Kidney (tissue), 14 donors: ENCODE data around the gene HOXB3. TPM values are rescaled to one million over a fixed set of nuclear protein-coding genes. Genes with fewer than 3 reads are reported as not detected.

Source experiments
- DNase-seq, 5 donors: peaks; one replicate each; pipeline ENCODE4 v3.0.0-alpha.2; 2013 to 2020
- FAIRE-seq: peaks from 2 replicates; lab custom pipeline; 2012; peaks lifted over from hg19 to GRCh38; lab: Jason Lieb, UNC
- H3K27ac ChIP-seq, 2 donors: one replicate each; pipeline ENCODE4 v1.7.0; 2013; ENCODE audit warnings: low read depth in 2 of 2, low read length in 2 of 2, inconsistent platforms in 1 of 2
- H3K27me3 ChIP-seq: one replicate; pipeline ENCODE4 v1.7.1; 2013; ENCODE audit warnings: low read length, inconsistent platforms; ENCODE audit not compliant: control insufficient read depth, insufficient read depth
- H3K36me3 ChIP-seq, 3 donors: one replicate each; pipeline versions ENCODE4 v1.7.0 to v1.7.1; 2013; ENCODE audit warnings: low read length in 3 of 3, control low read depth in 1 of 3, inconsistent platforms in 1 of 3; ENCODE audit not compliant: insufficient read depth in 3 of 3, control insufficient read depth in 2 of 3
- H3K4me1 ChIP-seq, 3 donors: one replicate each; pipeline versions ENCODE4 v1.7.0 to v1.7.1; 2013; ENCODE audit warnings: low read length in 3 of 3, inconsistent platforms in 1 of 3, low read depth in 1 of 3; ENCODE audit not compliant: control insufficient read depth in 2 of 3, insufficient read depth in 2 of 3
- H3K4me3 ChIP-seq, 3 donors: one replicate each; pipeline versions ENCODE4 v1.7.0 to v1.8.1; 2013; ENCODE audit warnings: low read length in 3 of 3, control low read depth in 1 of 3, inconsistent platforms in 1 of 3
- H3K9ac ChIP-seq, 3 donors: one replicate each; pipeline versions ENCODE4 v1.7.0 to v1.7.1; 2013; ENCODE audit warnings: low read length in 3 of 3, control low read depth in 1 of 3, inconsistent platforms in 1 of 3
- H3K9me3 ChIP-seq, 3 donors: one replicate each; pipeline versions ENCODE4 v1.7.0 to v1.7.1; 2013; ENCODE audit warnings: low read length in 3 of 3, control low read depth in 1 of 3, inconsistent platforms in 1 of 3; ENCODE audit not compliant: control insufficient read depth in 2 of 3, insufficient read depth in 1 of 3
- intact Hi-C: fragments of 100-400 bp; cut with DNase I; formaldehyde crosslinking; loops from one replicate; pipeline ENCODE4 v1.11.1; 2022
- polyA plus RNA-seq: library from polyadenylated mRNA; stranded (reverse); fragments of 350-450 nt; fragmentation: Illumina TruSeq; extraction: RNeasy Lipid Tissue Mini Kit (QIAGEN cat#74804); gene quantifications from one replicate; pipeline ENCODE4 v1.2.3, GENCODE V29; 2014; ENCODE audit warnings: low read depth, low replicate concordance; ENCODE audit not compliant: insufficient read depth
- total RNA-seq: library from RNA; stranded (reverse); fragmentation: NEBNext Ultra II Directional; extraction: Animal tissue kit (Norgen Biotek cat#: 25700); gene quantifications from one replicate; pipeline ENCODE4 v1.2.1, GENCODE V29; 2021
- TF ChIP-seq, protein P1 (sequence below): IDR thresholded peaks from 3 replicates; pipeline ENCODE4 v1.5.1; 2012; ENCODE audit warnings: mild to moderate bottlenecking, moderate library complexity, borderline replicate concordance; ENCODE audit not compliant: insufficient read depth; ENCODE audit errors: extremely low read depth
- donor health status: control.
- donor health status: control.
- donor health status: control.
- donor health status: control.
- donor health status: control.
- donor health status: DM: yes; HTN: yes; CAD: no.
- donor health status: Normal renal cell carcinoma (clear cell type).

The HOXB3 gene
- total and polyA plus RNA-seq, 2 donors from 2014 or later, result 12.1 to 99.0 TPM

GRCh38 chr17:48596000-48596734, 6.1 kb upstream of the HOXB3 start:
- H3K27ac ChIP-seq, result peak overlapping the region; percentile 90 to 91
- peak overlapping the region; percentile 62 to 72 (median 67) for H3K9ac ChIP-seq
- peak overlapping the region; percentile 49 to 70 (median 69) for H3K4me3 ChIP-seq
- no peaks in the 10 kb centered on the region for H3K9me3 ChIP-seq
- peaks cover 0 to 12% (median 11%) of the 10 kb centered on the region in 3 donors for H3K4me1 ChIP-seq
- intact Hi-C loops, result loop anchor here (10.0 kb wide), 1 partner anchor 261 kb away; no protein-coding TSS in a partner anchor
- FAIRE-seq, result no peak
- peak in 2 of 5 donors; percentile 67 to 71 for DNase-seq
- TF ChIP-seq, protein P1, sequence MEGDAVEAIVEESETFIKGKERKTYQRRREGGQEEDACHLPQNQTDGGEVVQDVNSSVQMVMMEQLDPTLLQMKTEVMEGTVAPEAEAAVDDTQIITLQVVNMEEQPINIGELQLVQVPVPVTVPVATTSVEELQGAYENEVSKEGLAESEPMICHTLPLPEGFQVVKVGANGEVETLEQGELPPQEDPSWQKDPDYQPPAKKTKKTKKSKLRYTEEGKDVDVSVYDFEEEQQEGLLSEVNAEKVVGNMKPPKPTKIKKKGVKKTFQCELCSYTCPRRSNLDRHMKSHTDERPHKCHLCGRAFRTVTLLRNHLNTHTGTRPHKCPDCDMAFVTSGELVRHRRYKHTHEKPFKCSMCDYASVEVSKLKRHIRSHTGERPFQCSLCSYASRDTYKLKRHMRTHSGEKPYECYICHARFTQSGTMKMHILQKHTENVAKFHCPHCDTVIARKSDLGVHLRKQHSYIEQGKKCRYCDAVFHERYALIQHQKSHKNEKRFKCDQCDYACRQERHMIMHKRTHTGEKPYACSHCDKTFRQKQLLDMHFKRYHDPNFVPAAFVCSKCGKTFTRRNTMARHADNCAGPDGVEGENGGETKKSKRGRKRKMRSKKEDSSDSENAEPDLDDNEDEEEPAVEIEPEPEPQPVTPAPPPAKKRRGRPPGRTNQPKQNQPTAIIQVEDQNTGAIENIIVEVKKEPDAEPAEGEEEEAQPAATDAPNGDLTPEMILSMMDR, result no peak
- no peaks in the 10 kb centered on the region for H3K27me3 ChIP-seq
- H3K36me3 ChIP-seq, result peaks cover 0 to 12% (median 3%) of the 10 kb centered on the region in 3 donors

DNA sequence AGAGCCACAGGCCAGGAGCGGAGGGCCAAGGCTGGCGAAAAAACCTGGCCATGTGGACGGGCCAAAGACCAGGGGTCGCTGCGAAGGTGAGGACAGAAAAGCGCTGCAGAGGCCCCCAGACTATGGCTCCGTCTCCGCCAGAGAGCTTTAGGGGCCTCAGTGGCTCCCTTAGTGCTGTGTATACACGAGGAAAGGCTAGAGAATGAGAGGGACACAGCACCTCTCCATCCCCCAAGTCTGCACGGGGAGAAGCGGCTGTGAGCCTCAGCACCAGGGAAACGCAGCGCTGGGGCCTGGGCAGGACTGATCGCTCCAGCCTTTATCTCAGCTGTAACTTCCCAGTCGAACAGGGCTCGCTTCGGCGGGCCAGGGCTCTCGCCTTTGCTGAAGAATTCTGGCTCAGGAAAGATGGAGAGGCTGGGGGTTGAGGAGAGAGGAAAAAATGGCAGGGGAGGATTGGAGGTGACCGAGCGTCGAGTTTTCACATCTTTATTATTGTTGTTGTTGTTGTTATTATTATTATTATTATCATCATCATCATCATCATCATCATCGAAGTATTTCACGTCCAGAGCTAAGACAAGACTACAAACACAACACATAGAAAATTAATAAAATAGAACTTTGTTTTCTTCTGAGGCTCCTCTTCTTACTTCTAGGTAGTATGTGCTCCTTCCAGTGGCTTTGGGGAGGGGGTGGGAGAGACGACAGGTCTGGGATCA, 5.4 kb upstream of the HOXB3 start:
- intact Hi-C loops, result loop anchor here (10.0 kb wide), 1 partner anchor 261 kb away; no protein-coding TSS in a partner anchor
- FAIRE-seq, result no peak
- TF ChIP-seq, protein P1, result no peak
- DNase-seq, result peak in 2 of 5 donors; percentile 57 to 64
- Histone ChIP-seq H3K27ac (peak overlapping the region; percentile 90 to 91), H3K27me3 (no peaks in the 10 kb centered on the region), H3K4me3 (peak overlapping the region; percentile 40 to 69 (median 49)), H3K4me1 (peaks cover 0 to 12% (median 12%) of the 10 kb centered on the region in 3 donors), H3K9me3 (no peaks in the 10 kb centered on the region), H3K36me3 (peaks cover 0 to 12% (median 3%) of the 10 kb centered on the region in 3 donors), H3K9ac (peak overlapping the region; percentile 40 to 72 (median 55))

DNA sequence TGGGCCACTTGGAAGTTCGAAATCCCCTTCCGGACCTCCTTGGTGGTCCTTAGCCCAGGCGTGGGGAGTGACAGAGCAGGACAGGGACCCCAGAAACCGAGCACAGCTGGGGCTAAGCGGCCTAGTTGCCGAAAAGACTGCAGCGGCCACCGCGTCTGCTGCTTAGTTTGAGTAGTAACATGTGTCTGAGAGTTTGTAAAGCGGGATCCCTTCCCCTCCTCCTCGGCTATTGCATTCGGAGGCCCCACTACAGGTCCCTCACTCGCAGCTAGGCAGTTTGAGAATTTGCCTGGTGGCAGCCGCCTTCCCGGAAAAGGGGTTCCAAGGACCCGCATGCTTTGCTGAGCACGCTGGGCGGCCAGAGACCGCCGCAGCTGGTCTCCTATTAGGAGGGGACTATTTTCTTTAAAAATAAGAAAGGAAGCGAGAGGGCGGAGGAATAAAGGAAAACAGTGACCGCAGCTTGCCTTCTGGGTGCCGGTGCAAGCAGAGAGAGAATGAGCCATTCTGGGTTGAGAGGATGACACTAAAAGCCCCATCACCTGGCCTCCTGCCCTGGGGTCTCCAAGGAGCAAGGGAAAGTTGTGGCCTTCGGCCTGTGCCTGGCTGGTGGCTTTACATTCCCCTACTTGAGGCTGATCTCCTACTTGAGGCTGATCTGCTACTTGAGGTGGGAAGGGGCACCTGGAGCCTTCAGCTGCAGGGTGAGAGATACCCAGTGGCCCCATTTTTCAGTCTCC, 4.7 kb upstream of the HOXB3 start:
- FAIRE-seq (no peak), DNase-seq (peak in 3 of 5 donors; percentile 45 to 80 (median 63))
- Histone ChIP-seq H3K36me3 (peaks cover 0 to 12% (median 3%) of the 10 kb centered on the region in 3 donors), H3K4me1 (peaks cover 0 to 12% (median 8%) of the 10 kb centered on the region in 3 donors), H3K4me3 (peak overlapping the region; percentile 2 to 69 (median 49)), H3K9ac (peak overlapping the region; percentile 40 to 56 (median 55)), H3K27ac (peak overlapping the region; percentile 88 to 90), H3K9me3 (no peaks in the 10 kb centered on the region), H3K27me3 (no peaks in the 10 kb centered on the region)
- intact Hi-C loops, result loop anchor here (10.0 kb wide), 1 partner anchor 260 kb away; no protein-coding TSS in a partner anchor
- TF ChIP-seq, protein P1, result no peak
